ENCODE data around the gene ATP13A5. TPM values are rescaled to one million over a fixed set of nuclear protein-coding genes. Genes with fewer than 3 reads are reported as not detected.

Gene ATP13A5
- total RNA-seq, 1 experiment from 2014 or later: 0.06 TPM

DNA sequence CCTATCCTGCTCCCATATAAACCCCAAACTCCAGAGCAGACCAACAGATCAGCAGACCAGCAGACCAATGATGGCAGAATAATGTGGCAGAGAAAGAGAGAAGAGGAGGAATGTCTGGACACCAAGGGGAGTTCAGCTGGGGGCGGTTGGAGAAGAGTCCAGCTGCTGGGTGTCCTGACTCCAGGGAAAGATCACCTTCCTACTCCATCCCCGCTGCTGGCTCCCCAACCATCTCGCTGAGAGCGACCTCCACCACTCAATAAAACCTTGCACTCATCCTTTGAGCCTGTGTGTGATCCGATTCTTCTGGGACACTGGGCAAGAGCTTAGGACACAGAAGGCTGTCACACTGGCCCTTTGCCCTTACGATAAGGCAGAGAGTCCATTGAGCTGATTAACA is 150.3 kb downstream of the ATP13A5 start:
- no peak overlapping the region for H3K4me3 ChIP-seq
- no peak for DNase-seq
- no peaks in the 10 kb centered on the region for H3K27me3 ChIP-seq
- H3K27ac ChIP-seq: no peak overlapping the region
- no peaks in the 10 kb centered on the region; the same call in 1 of the 2 replicates for H3K9me3 ChIP-seq (replicated peaks)
- H3K36me3 ChIP-seq: no peaks in the 10 kb centered on the region
- no peaks in the 10 kb centered on the region for H3K4me1 ChIP-seq

DNA sequence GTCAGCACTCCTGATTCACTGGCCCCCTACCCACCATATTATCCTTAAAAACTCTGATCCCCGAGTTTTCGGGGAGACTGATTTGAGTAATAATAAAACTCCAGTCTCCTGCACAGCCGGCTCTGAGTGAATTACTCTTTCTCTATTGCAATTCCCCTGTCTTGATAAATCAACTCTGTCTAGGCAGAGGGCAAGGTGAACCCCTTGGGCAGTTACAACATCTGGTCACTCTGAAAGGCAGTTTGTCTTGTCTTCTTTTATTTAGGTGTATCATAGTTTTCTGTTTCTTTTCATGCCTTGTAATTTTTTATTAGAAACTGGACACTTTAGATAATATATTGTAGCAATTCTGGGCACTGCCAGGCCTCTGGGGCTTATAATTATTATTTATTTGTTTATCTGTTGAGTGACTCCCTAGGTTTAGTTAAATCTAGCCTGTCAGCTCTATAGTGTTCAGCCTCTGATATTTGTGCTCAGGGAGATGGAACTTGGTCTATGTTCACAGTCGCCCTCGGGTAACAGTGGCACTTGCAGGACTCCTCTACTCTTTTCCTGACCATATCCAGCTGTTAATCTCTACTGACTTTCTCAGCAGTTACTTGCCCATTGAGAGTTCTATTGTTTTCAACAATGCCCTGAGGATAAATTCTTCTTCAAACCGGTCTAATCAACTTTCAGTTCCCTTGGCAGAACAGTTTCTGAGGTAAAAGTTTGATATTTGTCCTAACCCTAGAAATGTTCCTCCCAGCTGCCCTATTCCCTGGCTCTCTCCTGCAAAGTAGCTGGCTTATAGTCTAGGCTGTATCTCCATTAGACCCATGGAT is 153.0 kb downstream of the ATP13A5 start:
- H3K9me3 ChIP-seq (replicated peaks): no peaks in the 10 kb centered on the region; the same call in 1 of the 2 replicates
- H3K27me3 ChIP-seq: no peaks in the 10 kb centered on the region
- no peak overlapping the region for H3K4me3 ChIP-seq
- H3K4me1 ChIP-seq: no peaks in the 10 kb centered on the region
- no peak for DNase-seq
- no peaks in the 10 kb centered on the region for H3K36me3 ChIP-seq
- no peak overlapping the region for H3K27ac ChIP-seq

Other genes with a start within 250 kb of the ATP13A5 start
- gene PLAAT1, start 137.5 kb downstream of the ATP13A5 start, total RNA-seq (2014; rRNA removed; shearing (Covaris generic)): 25.2 and 27.1 TPM in 2 replicates
- gene ATP13A4, start 176.1 kb upstream of the ATP13A5 start, total RNA-seq (2014; rRNA removed; shearing (Covaris generic)): 0.18 and 0.49 TPM in 2 replicates
- 84.3 and 88.0 TPM in 2 replicates for gene OPA1, start 214.5 kb upstream of the ATP13A5 start, total RNA-seq (2014; rRNA removed; shearing (Covaris generic))